Erythroblast (primary cell): Measurements from ENCODE around the gene ST6GAL1.

Experiments used
- GATA1 ChIP-seq: IDR thresholded peaks from 2 replicates; pipeline ENCODE4 v1.6.1; 2011; ENCODE audit warnings: low read depth, mild to moderate bottlenecking, control low read depth, low read length, moderate library complexity
- POLR2A ChIP-seq: IDR thresholded peaks from 2 replicates; pipeline ENCODE4 v1.6.1; 2011; ENCODE audit warnings: mild to moderate bottlenecking, low read length

DNA sequence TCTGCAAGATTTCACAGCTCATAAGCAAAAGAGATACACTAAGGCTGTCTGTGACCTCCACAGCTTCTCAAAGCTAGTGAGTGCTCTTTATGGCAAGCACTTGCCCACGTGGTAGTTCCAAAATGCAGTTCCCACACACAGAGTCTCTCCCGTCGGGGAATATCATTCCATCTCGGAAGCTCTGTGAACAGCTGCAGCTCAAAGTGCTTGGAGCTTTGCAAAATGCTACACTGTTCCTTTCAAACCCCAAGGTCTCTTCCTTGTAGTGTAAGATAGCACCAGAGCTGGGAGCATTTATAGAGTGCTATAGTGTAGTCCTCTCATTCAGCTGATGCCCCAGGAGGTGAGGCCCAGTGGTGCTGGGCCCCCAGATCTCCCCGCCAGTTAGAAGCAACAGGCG is 36.1 kb downstream of the ST6GAL1 start:
- no peak for TF ChIP-seq POLR2A
- TF ChIP-seq GATA1 = no peak
